Cardiac muscle cell (in vitro differentiated cells and primary cell): ENCODE results near the gene MGMT. TPM values are rescaled to one million over a fixed set of nuclear protein-coding genes. Genes with fewer than 3 reads are reported as not detected.

Experiments used
- DNase-seq, 2 donors: peaks; one replicate each; pipeline versions ENCODE4 v3.0.0 to v3.0.0-alpha.2; 2010 to 2017; ENCODE audit warnings: low read depth in 1 of 2, low spot score in 1 of 2
- H3K27ac ChIP-seq: fragments of 200-600 bp; sonication (generic); 2 replicates; pipeline ENCODE4 v1.5.1; 2016
- H3K27me3 ChIP-seq: fragments of 200-600 bp; sonication (generic); 2 replicates; pipeline ENCODE4 v1.6.0; 2016; ENCODE audit warnings: control low read depth
- H3K36me3 ChIP-seq: fragments of 200-600 bp; sonication (generic); 2 replicates; pipeline ENCODE4 v1.5.1; 2016; ENCODE audit warnings: control low read depth
- H3K4me1 ChIP-seq: fragments of 200-600 bp; sonication (generic); 2 replicates; pipeline ENCODE4 v1.8.1; 2017; ENCODE audit warnings: low read depth, mild to moderate bottlenecking, mixed run types
- H3K4me3 ChIP-seq: fragments of 200-600 bp; sonication (generic); 2 replicates; pipeline ENCODE4 v1.5.1; 2016; ENCODE audit warnings: mild to moderate bottlenecking
- H3K9me3 ChIP-seq: fragments of 200-600 bp; sonication (generic); 2 replicates; pipeline ENCODE4 v1.5.1; 2017; ENCODE audit warnings: low read depth, mild to moderate bottlenecking, control low read depth
- polyA plus RNA-seq: library from polyadenylated mRNA; unstranded; fragments of >200 nt; fragmentation: Nextera tagmentation; extraction: Ambion mirVana; gene quantifications from 2 replicates; pipeline ENCODE4 v1.2.1, GENCODE V29; 2016
- total RNA-seq: library from RNA; depleted of rRNA; stranded (reverse); fragments of >200 nt; gene quantifications from 2 replicates; pipeline ENCODE4 v1.2.3, GENCODE V29; 2016
- TF ChIP-seq, protein P1 (sequence below): IDR thresholded peaks from 2 replicates; pipeline ENCODE4 v1.5.1; 2012; ENCODE audit warnings: low read depth, mild to moderate bottlenecking, low read length

Gene MGMT
- total and polyA plus RNA-seq, 2 experiments from 2014 or later, result 21.8 to 28.0 TPM

DNA sequence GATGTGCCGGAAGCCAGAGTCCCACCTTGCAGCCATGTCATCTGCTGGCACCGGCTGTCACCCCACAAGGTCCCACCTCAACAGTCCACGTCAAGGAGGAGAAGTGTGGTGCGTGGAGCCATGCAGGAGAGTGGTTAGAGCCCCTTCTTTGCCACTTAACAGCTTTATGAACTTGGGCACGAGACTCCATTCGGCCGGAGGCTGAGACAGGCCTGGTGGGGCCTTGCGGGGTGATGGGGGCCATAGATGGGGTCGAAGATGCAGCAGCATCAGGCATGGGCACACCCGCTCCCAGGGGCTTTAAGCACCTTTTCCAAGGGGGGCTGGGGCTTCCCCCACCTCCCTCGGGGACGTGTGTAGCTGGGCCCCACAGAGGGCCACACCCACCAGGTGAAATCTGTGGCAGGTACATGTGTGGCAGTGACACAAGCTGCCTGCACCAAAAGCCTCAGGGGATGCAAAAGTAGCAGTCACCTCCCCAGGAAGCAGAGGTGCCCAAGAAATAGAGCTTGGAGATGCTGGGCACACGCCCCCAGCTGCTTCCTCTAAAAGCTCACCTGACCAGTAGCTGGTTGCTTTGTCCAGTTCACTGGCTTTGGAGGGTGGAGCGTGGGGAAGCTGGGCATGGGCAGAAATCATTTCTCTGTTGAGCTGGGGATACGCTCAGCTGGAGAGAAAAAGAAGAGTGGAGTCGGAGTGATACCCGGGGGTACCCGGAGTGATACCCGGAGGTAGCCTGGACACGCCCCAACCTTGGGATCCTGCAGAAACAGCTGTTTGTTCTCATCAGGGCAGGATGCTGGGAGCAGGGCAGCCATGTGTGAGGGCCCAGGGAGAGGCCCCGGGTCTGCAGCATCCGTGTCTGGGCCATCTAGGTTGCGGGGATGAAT, 297.2 kb downstream of the MGMT start:
- Histone ChIP-seq H3K4me3 (no peak overlapping the region), H3K9me3 (no peaks in the 10 kb centered on the region), H3K27me3 (no peaks in the 10 kb centered on the region), H3K4me1 (no peaks in the 10 kb centered on the region), H3K27ac (no peak overlapping the region), H3K36me3 (no peaks in the 10 kb centered on the region)
- DNase-seq, result no peak
- TF ChIP-seq, protein P1, sequence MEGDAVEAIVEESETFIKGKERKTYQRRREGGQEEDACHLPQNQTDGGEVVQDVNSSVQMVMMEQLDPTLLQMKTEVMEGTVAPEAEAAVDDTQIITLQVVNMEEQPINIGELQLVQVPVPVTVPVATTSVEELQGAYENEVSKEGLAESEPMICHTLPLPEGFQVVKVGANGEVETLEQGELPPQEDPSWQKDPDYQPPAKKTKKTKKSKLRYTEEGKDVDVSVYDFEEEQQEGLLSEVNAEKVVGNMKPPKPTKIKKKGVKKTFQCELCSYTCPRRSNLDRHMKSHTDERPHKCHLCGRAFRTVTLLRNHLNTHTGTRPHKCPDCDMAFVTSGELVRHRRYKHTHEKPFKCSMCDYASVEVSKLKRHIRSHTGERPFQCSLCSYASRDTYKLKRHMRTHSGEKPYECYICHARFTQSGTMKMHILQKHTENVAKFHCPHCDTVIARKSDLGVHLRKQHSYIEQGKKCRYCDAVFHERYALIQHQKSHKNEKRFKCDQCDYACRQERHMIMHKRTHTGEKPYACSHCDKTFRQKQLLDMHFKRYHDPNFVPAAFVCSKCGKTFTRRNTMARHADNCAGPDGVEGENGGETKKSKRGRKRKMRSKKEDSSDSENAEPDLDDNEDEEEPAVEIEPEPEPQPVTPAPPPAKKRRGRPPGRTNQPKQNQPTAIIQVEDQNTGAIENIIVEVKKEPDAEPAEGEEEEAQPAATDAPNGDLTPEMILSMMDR, result no peak

DNA sequence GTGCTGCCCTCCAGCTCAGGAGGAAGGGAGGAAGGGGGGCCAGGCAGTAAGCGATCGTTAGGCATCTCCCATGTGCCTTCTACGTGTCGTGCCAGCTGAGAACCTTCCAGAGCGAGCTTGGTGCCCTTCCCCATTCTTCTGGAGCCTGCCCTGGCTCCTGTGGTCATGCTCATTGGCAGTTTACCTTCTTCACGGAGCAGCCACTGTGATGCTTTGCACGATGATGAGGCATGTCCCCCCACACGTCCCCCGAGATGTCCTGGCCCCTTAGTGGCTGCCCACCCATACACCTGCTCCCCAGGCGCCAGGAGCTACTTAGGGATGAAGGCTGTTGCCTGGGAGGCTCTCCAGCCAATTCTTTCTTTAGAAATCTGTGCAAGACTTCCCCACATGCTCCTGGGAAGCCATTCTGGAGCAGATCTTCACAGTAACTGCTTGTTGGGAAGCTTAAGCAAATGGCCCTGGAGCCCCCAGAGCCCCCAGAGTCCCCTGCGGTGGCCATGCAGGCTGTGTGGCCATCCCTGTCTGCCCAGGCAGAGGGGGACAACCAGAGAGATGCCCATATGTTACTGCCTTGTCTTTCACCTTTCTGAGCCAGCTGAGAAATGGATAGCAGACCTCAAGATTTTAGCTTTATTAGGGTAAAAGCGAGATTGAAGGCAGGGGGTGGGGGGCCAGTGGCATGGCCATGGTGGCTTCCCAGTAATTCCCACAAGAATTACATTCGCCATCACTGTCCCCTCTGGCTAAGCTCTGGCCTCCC, 298.0 kb downstream of the MGMT start:
- no peaks in the 10 kb centered on the region for H3K27me3 ChIP-seq
- TF ChIP-seq, protein P1, result no peak
- H3K27ac ChIP-seq, result no peak overlapping the region
- no peaks in the 10 kb centered on the region for H3K4me1 ChIP-seq
- H3K36me3 ChIP-seq, result no peaks in the 10 kb centered on the region
- no peak for DNase-seq
- no peaks in the 10 kb centered on the region for H3K9me3 ChIP-seq
- no peak overlapping the region for H3K4me3 ChIP-seq

DNA sequence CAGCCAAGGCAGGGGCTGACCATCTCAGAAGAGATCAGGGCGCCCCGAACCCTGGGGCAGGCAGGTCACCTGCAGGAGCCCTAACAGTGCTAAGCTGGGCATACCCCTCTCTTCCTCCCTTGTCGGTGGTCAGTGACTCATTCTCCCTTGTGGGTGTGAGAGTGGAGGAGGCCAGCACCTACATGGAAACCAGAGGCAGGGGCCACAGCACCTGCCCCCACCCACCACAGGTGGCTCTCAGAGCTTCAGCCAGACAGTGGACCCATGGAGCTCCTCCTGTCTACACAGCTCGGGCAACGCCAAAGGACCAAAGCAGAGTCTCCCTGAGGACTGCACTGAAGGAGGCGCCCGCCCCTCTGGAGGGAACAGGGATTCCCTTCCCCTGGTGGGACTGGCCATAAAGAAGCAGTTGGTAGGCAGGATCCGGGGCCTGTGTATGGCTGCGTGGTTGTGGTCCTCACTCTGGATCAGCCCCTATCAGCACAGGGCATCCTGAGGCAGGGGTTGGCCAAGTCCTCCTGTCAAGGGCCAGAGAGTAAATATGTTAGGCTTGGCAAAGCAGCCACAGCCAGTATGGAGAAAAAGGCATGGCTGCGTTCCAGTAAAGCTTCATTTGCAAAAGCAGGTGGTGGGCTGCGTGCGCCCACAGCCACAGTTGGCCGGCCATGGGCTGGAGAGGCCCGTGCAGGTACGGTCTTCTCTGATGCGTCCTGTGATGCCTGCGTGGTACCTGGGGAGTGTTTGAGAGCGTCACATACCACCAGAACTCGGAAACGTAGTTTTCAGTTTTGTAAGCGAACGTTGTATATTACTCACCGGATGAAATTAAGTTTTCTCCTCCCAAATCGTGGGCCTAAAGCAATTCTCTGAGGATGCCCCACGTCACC, 298.9 kb downstream of the MGMT start:
- no peak for DNase-seq
- Histone ChIP-seq H3K4me3 (no peak overlapping the region), H3K27ac (no peak overlapping the region), H3K36me3 (no peaks in the 10 kb centered on the region), H3K9me3 (no peaks in the 10 kb centered on the region), H3K27me3 (no peaks in the 10 kb centered on the region), H3K4me1 (peaks cover 6% of the 10 kb centered on the region)
- TF ChIP-seq, protein P1, result no peak

DNA sequence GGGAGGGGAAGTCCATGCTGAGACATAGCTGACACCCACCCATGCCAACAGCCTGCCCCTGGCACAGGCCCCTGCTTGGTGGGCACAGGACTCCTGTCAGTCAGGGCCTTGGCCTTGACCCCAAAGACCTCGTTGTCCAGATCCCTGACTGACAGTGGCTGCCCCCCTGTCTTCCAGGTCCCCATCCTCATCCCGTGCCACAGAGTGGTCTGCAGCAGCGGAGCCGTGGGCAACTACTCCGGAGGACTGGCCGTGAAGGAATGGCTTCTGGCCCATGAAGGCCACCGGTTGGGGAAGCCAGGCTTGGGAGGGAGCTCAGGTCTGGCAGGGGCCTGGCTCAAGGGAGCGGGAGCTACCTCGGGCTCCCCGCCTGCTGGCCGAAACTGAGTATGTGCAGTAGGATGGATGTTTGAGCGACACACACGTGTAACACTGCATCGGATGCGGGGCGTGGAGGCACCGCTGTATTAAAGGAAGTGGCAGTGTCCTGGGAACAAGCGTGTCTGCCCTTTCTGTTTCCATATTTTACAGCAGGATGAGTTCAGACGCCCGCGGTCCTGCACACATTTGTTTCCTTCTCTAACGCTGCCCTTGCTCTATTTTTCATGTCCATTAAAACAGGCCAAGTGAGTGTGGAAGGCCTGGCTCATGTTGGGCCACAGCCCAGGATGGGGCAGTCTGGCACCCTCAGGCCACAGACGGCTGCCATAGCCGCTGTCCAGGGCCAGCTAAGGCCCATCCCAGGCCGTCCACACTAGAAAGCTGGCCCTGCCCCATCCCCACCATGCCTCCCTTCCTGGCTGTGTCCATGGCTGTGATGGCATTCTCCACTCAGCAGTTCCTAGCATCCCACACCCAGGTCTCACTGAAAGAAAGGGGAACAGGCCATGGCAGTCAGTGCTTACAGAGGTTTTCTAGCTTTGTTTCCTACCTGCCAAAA, 299.8 kb downstream of the MGMT start:
- no peaks in the 10 kb centered on the region for H3K36me3 ChIP-seq
- no peaks in the 10 kb centered on the region for H3K9me3 ChIP-seq
- H3K27me3 ChIP-seq, result no peaks in the 10 kb centered on the region
- no peak overlapping the region for H3K27ac ChIP-seq
- DNase-seq, result no peak
- TF ChIP-seq, protein P1, result no peak
- H3K4me3 ChIP-seq, result no peak overlapping the region
- peaks cover 11% of the 10 kb centered on the region for H3K4me1 ChIP-seq
